HCT116 (cell line): ENCODE measurements around the gene PCP4. TPM values are rescaled to one million over a fixed set of nuclear protein-coding genes. Genes with fewer than 3 reads are reported as not detected.

Experiments used
- ATAC-seq: fragments of 200-7000 bp; cut with Tn5 transposase; 2 replicates; pipeline ENCODE4 v1.9.1; 2020; ENCODE audit warnings: mild to moderate bottlenecking, moderate library complexity
- BruUV-seq: library from RNA; stranded (reverse); fragments of 400-500 nt; replicated peaks from 2 replicates; lab custom pipeline; 2021; lab: Mats Ljungman, UMichigan
- CTCF ChIA-PET: fragments of 300-600 bp; sonication (Branson Sonifier 250); formaldehyde crosslinking; loops from one replicate; lab custom pipeline; 2021; ENCODE audit warnings: antibody characterized with exemption; lab: Charles Lee
- POLR2A ChIA-PET: fragments of 300-600, 350-600 bp; sonication (Branson Sonifier 250); formaldehyde crosslinking; loops from one replicate; lab custom pipeline; 2021; ENCODE audit warnings: antibody characterized with exemption; lab: Charles Lee
- RAD21 ChIA-PET, 2 experiments: fragments of 300-600 bp; sonication (Branson Sonifier 250); formaldehyde crosslinking; loops; one replicate each; lab custom pipeline; 2023; ENCODE audit warnings: low total read pairs in 2 of 2; ENCODE audit not compliant: uncharacterized antibody in 2 of 2, unreplicated experiment in 2 of 2, low non-redundant PET in 1 of 2; lab: Charles Lee
- DNase-seq: peaks from one replicate; pipeline ENCODE4 v3.0.0-alpha.2; 2010; ENCODE audit warnings: low read depth, low spot score
- H2AFZ ChIP-seq: fragments of 200-600 bp; shearing (Covaris generic), sonication (generic); 2 replicates; pipeline ENCODE4 v1.6.1; 2017; ENCODE audit warnings: low read depth, mixed run types, mixed read lengths, antibody characterized with exemption, low read length; ENCODE audit not compliant: poor library complexity, severe bottlenecking
- H3K27ac ChIP-seq: 2 replicates; pipeline ENCODE4 v1.5.1; 2012; ENCODE audit warnings: low read depth, low read length
- H3K27me3 ChIP-seq: fragments of 200-600 bp; sonication (generic); 2 replicates; pipeline ENCODE4 v1.6.1; 2016; ENCODE audit warnings: mixed run types, low read length, mixed read lengths; ENCODE audit not compliant: insufficient read depth
- H3K36me3 ChIP-seq, 2 experiments: fragments of 200-500 bp in 1 of 2; fragments of 200-600 bp in 1 of 2; sonication (Bioruptor generic) in 1 of 2; sonication (generic) in 1 of 2; 2 replicates each; pipeline versions ENCODE4 v1.5.1 to v1.6.1; 2014 to 2016; ENCODE audit warnings: low read length in 2 of 2, inconsistent platforms in 1 of 2, mixed read lengths in 1 of 2, mixed run types in 1 of 2; ENCODE audit not compliant: insufficient read depth in 2 of 2, control insufficient read depth in 1 of 2
- H3K4me1 ChIP-seq, 2 experiments: fragments of 200-600 bp in 1 of 2; sonication (generic) in 1 of 2; 2 replicates each; pipeline versions ENCODE4 v1.5.1 to v1.6.1; 2012 to 2017; ENCODE audit warnings: low read length in 2 of 2, inconsistent platforms in 1 of 2, mild to moderate bottlenecking in 1 of 2, mixed read lengths in 1 of 2, mixed run types in 1 of 2, moderate library complexity in 1 of 2; ENCODE audit not compliant: insufficient read depth in 2 of 2, control insufficient read depth in 1 of 2
- H3K4me2 ChIP-seq: fragments of 200-600 bp; sonication (generic); 2 replicates; pipeline ENCODE4 v1.6.1; 2017; ENCODE audit warnings: mixed run types, low read length, mixed read lengths
- H3K4me3 ChIP-seq, 2 experiments: fragments of 200-600 bp in 1 of 2; sonication (generic) in 1 of 2; replicated peaks in 1 of 2; 2 replicates each; pipeline ENCODE4 v1.5.1; 2011 to 2016; ENCODE audit warnings: low read length in 2 of 2, control low read depth in 1 of 2, low read depth in 1 of 2, mild to moderate bottlenecking in 1 of 2, mixed read lengths in 1 of 2, mixed run types in 1 of 2
- H3K79me2 ChIP-seq: fragments of 200-600 bp; sonication (generic); 2 replicates; pipeline ENCODE4 v1.6.1; 2017; ENCODE audit warnings: mild to moderate bottlenecking, mixed run types, low read length, moderate library complexity, mixed read lengths; ENCODE audit not compliant: insufficient read depth
- H3K9ac ChIP-seq: fragments of 200-600 bp; sonication (generic); 2 replicates; pipeline ENCODE4 v1.6.1; 2016; ENCODE audit warnings: low read length, mixed read lengths
- H3K9me2 ChIP-seq: fragments of 200-600 bp; sonication (generic), shearing (Covaris generic); 2 replicates; pipeline ENCODE4 v1.6.1; 2017; ENCODE audit warnings: mixed run types, mild to moderate bottlenecking, moderate library complexity; ENCODE audit not compliant: insufficient read depth
- H3K9me3 ChIP-seq, 2 experiments: fragments of 200-500 bp in 1 of 2; fragments of 200-600 bp in 1 of 2; sonication (Bioruptor generic) in 1 of 2; sonication (generic) in 1 of 2; 2 replicates each; pipeline ENCODE4 v1.6.1; 2014 to 2017; ENCODE audit warnings: low read length in 2 of 2, mixed read lengths in 2 of 2, inconsistent platforms in 1 of 2, low read depth in 1 of 2, mild to moderate bottlenecking in 1 of 2, mixed run types in 1 of 2, moderate library complexity in 1 of 2; ENCODE audit not compliant: control insufficient read depth in 1 of 2, insufficient read depth in 1 of 2
- H4K20me1 ChIP-seq: fragments of 200-600 bp; sonication (generic), shearing (Covaris generic); 2 replicates; pipeline ENCODE4 v1.6.1; 2017; ENCODE audit warnings: mixed run types, mild to moderate bottlenecking, moderate library complexity; ENCODE audit not compliant: insufficient read depth
- ATF3 ChIP-seq: IDR thresholded peaks from 2 replicates; pipeline ENCODE4 v1.6.1; 2012
- CBX3 ChIP-seq: IDR thresholded peaks from 2 replicates; pipeline ENCODE4 v1.6.1; 2012; ENCODE audit warnings: low read depth
- CEBPB ChIP-seq: IDR thresholded peaks from 2 replicates; pipeline ENCODE4 v1.6.1; 2012; ENCODE audit warnings: low read depth
- CTCF ChIP-seq, 3 experiments: fragments of 200-600 bp in 1 of 3; sonication (generic) in 1 of 3; IDR thresholded peaks in 2 of 3; conservative IDR thresholded peaks in 1 of 3; 2 replicates each; pipeline ENCODE4 v1.5.1; 2012 to 2017; ENCODE audit warnings: low read depth in 2 of 3, low read length in 2 of 3, antibody characterized with exemption in 1 of 3, borderline replicate concordance in 1 of 3, control low read depth in 1 of 3, mild to moderate bottlenecking in 1 of 3, mixed read lengths in 1 of 3, mixed run types in 1 of 3, moderate library complexity in 1 of 3; ENCODE audit not compliant: insufficient read depth in 1 of 3
- ELF1 ChIP-seq: IDR thresholded peaks from 2 replicates; pipeline ENCODE4 v1.6.1; 2012; ENCODE audit warnings: low read depth, borderline replicate concordance
- EZH2 ChIP-seq: fragments of 200-600 bp; sonication (generic); IDR thresholded peaks from 2 replicates; pipeline ENCODE4 v1.6.1; 2017; ENCODE audit warnings: antibody characterized with exemption, mixed run types
- EZH2phosphoT487 ChIP-seq: fragments of 200-600 bp; IDR thresholded peaks from 2 replicates; pipeline ENCODE4 v1.6.1; 2018; ENCODE audit warnings: antibody characterized with exemption, borderline replicate concordance
- FOSL1 ChIP-seq: IDR thresholded peaks from 2 replicates; pipeline ENCODE4 v1.6.1; 2012; ENCODE audit warnings: low read depth
- JUND ChIP-seq: IDR thresholded peaks from 2 replicates; pipeline ENCODE4 v1.6.1; 2012
- MAX ChIP-seq: IDR thresholded peaks from 2 replicates; pipeline ENCODE4 v1.6.1; 2012
- POLR2AphosphoS5 ChIP-seq: IDR thresholded peaks from 2 replicates; pipeline ENCODE4 v1.6.1; 2011; ENCODE audit warnings: mild to moderate bottlenecking, low read depth, low read length, moderate library complexity
- RAD21 ChIP-seq: IDR thresholded peaks from 2 replicates; pipeline ENCODE4 v1.6.1; 2012; ENCODE audit warnings: low read depth, mild to moderate bottlenecking
- SP1 ChIP-seq: IDR thresholded peaks from 2 replicates; pipeline ENCODE4 v1.6.1; 2012; ENCODE audit warnings: low read depth
- ZFX ChIP-seq: fragments of 450-650 bp; IDR thresholded peaks from 2 replicates; pipeline ENCODE4 v1.6.1; 2017
- intact Hi-C: fragments of 100-400 bp; cut with micrococcal nuclease; formaldehyde crosslinking; loops from 2 replicates; pipeline ENCODE4 v1.10.0; 2022
- total RNA-seq: library from RNA; stranded (reverse); gene quantifications from one replicate; pipeline ENCODE4 v1.2.1, GENCODE V29; 2021; ENCODE audit not compliant: unreplicated experiment

PCP4 gene
- total RNA-seq, 1 experiment from 2014 or later = not detected

GRCh38 chr21:39927304-39927886 is 60.2 kb downstream of the PCP4 start:
- H3K27ac ChIP-seq = no peak overlapping the region
- RAD21 ChIA-PET = no interaction called here
- POLR2A ChIA-PET = no interaction called here
- no peak overlapping the region for H3K4me3 ChIP-seq
- H3K27me3 ChIP-seq = no peaks in the 10 kb centered on the region
- no peaks in the 10 kb centered on the region for H3K4me1 ChIP-seq
- no TSS peak for BruUV-seq
- ATAC-seq (no peak), DNase-seq (no peak)
- H3K9ac ChIP-seq = no peak overlapping the region
- H3K79me2 ChIP-seq = no peaks in the 10 kb centered on the region
- TF ChIP-seq ATF3 (no peak), ZFX (no peak), JUND (no peak), CBX3 (no peak), FOSL1 (no peak), RAD21 (no peak), CEBPB (no peak), CTCF (IDR thresholded peaks at IDR 0.05 in 2 of 3, conservative IDR thresholded peaks at IDR 0.05 in 1 of 3; ENCODE audit: borderline replicate concordance in 1 of 3, insufficient read depth in 1 of 3, low read depth in 2 of 3, low read length in 2 of 3) (no peak), SP1 (no peak), ELF1 (no peak), MAX (no peak), POLR2AphosphoS5 (no peak), EZH2phosphoT487 (no peak), EZH2 (no peak)
- no peaks in the 10 kb centered on the region for H4K20me1 ChIP-seq
- H3K4me2 ChIP-seq = no peak overlapping the region
- H2AFZ ChIP-seq = no peak overlapping the region
- intact Hi-C loops = no loop called here
- no peaks in the 10 kb centered on the region for H3K36me3 ChIP-seq
- CTCF ChIA-PET = no interaction called here
- H3K9me2 ChIP-seq = no peaks in the 10 kb centered on the region
- H3K9me3 ChIP-seq = peaks cover 0 to 3% of the 10 kb centered on the region in 2 experiments; a peak in 2 of 4 replicates
